A673 (cell line): ENCODE measurements around the gene OR5C1.

Experiments used
- EZH2 ChIP-seq: fragments of 200-600 bp; sonication (generic); IDR thresholded peaks from 2 replicates; pipeline ENCODE4 v1.6.1; 2017; ENCODE audit warnings: borderline replicate concordance, low read depth, mild to moderate bottlenecking, mixed read lengths, antibody characterized with exemption, low read length; ENCODE audit not compliant: poor library complexity, severe bottlenecking
- TF ChIP-seq, protein P1 (sequence below): fragments of 300-800, 200-600 bp; sonication (generic); conservative IDR thresholded peaks from 2 replicates; pipeline ENCODE4 v1.5.1; 2017; ENCODE audit warnings: low read depth, mild to moderate bottlenecking, antibody characterized with exemption, low read length, moderate library complexity, mixed read lengths

DNA sequence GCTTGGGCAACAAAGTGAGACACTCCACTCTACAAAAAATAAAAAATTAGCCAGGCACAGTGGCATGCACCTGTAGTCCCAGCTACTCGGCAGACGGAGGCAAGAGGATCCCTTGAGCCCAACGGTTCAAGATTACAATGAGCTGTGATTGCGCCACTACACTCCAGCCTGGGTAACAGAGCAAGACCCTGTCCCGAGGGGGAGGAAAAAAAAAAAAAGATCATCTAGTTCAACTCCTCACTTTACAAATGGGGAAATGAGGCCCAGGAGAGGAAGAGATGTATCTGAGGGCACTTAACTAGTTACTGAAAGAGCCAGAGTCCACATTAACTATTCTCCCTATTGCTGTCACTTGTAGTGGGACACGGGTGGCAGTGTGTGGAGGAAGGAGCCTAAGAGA is 25.8 kb downstream of the OR5C1 start:
- TF ChIP-seq, protein P1, sequence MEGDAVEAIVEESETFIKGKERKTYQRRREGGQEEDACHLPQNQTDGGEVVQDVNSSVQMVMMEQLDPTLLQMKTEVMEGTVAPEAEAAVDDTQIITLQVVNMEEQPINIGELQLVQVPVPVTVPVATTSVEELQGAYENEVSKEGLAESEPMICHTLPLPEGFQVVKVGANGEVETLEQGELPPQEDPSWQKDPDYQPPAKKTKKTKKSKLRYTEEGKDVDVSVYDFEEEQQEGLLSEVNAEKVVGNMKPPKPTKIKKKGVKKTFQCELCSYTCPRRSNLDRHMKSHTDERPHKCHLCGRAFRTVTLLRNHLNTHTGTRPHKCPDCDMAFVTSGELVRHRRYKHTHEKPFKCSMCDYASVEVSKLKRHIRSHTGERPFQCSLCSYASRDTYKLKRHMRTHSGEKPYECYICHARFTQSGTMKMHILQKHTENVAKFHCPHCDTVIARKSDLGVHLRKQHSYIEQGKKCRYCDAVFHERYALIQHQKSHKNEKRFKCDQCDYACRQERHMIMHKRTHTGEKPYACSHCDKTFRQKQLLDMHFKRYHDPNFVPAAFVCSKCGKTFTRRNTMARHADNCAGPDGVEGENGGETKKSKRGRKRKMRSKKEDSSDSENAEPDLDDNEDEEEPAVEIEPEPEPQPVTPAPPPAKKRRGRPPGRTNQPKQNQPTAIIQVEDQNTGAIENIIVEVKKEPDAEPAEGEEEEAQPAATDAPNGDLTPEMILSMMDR, result no peak
- no peak for TF ChIP-seq EZH2
